ENCODE results near the gene GLRB.
"Not testable (repeated sequence)": the region's sequence is repeated elsewhere in the genome, so short reads cannot be mapped to it uniquely, and the experiment has no call there.

Gene GLRB

GRCh38 chr4:157075811-157076577, at the start of gene GLRB:
Gene GLRB (plus strand): TSS chr4:157076150. CDS start chr4:157078025, 1,875 bp downstream.
- DNase-seq: no peak

- no peak for DNase-seq
Observed at GRCh38 chr4:157035471-157035870, 40.5 kb upstream of the GLRB start.

GRCh38 chr4:157040405-157040804, 35.5 kb upstream of the GLRB start:
- DNase-seq: no peak

GRCh38 chr4:157043131-157043530, 32.8 kb upstream of the GLRB start:
- no peak for DNase-seq

GRCh38 chr4:157045507-157046127, 30.3 kb upstream of the GLRB start:
- DNase-seq: no peak

GRCh38 chr4:157048248-157048647, 27.7 kb upstream of the GLRB start:
- DNase-seq: no peak

- no peak for DNase-seq
Observed at GRCh38 chr4:157050561-157050960, 25.4 kb upstream of the GLRB start.

- no peak for DNase-seq
Observed at GRCh38 chr4:157052429-157053040, 23.4 kb upstream of the GLRB start.

- no peak for DNase-seq
Observed at GRCh38 chr4:157057218-157057617, 18.7 kb upstream of the GLRB start.

GRCh38 chr4:157058899-157059298, 17.1 kb upstream of the GLRB start:
- not testable (repeated sequence) for DNase-seq

GRCh38 chr4:157072002-157072401, 3.9 kb upstream of the GLRB start:
- no peak for DNase-seq

- no peak for DNase-seq
Observed at GRCh38 chr4:157075401-157075800, 549 bp upstream of the GLRB start.

- no peak for DNase-seq
Observed at GRCh38 chr4:157076578-157076947, 613 bp downstream of the GLRB start.

- DNase-seq: no peak
Observed at GRCh38 chr4:157079441-157079840, 3.5 kb downstream of the GLRB start.

- DNase-seq: no peak
Observed at GRCh38 chr4:157080605-157081004, 4.7 kb downstream of the GLRB start.

GRCh38 chr4:157095716-157096115, 19.8 kb downstream of the GLRB start:
- no peak for DNase-seq

- no peak for DNase-seq
Observed at GRCh38 chr4:157096439-157096838, 20.5 kb downstream of the GLRB start.

- DNase-seq: no peak
Observed at GRCh38 chr4:157099506-157099905, 23.6 kb downstream of the GLRB start.

GRCh38 chr4:157104541-157104940, 28.6 kb downstream of the GLRB start:
- no peak for DNase-seq

GRCh38 chr4:157114671-157115070, 38.7 kb downstream of the GLRB start:
- DNase-seq: no peak

- no peak for DNase-seq
Observed at GRCh38 chr4:157115613-157116335, 39.8 kb downstream of the GLRB start.

- DNase-seq: no peak
Observed at GRCh38 chr4:157121401-157121800, 45.5 kb downstream of the GLRB start.

GRCh38 chr4:157127571-157127970, 51.6 kb downstream of the GLRB start:
- DNase-seq: no peak

- DNase-seq: no peak
Observed at GRCh38 chr4:157128395-157128794, 52.4 kb downstream of the GLRB start.

Measured in NCI-H1436 treated with DMSO at 0.1 percent for 48 hours (cell line).